ENCODE data around the gene TPPP.

Gene TPPP

GRCh38 chr5:610744-611730, 82.1 kb downstream of the TPPP start:
- H3K9ac ChIP-seq (ENCODE audit: low read depth, low read length) = peak overlapping the region; percentile 81
- H3K4me3 ChIP-seq (ENCODE audit: low read length) = peak overlapping the region; percentile 89
- peaks cover 9% of the 10 kb centered on the region for H3K4me1 ChIP-seq (ENCODE audit: control insufficient read depth, insufficient read depth, low read length)
- peaks cover 6% of the 10 kb centered on the region for H3K27me3 ChIP-seq (ENCODE audit: control insufficient read depth, insufficient read depth, low read length)
- H3K4me2 ChIP-seq (ENCODE audit: low read length) = peak overlapping the region; percentile 80
- no peaks in the 10 kb centered on the region for H3K36me3 ChIP-seq (ENCODE audit: insufficient read depth, low read length)
- peaks cover 2% of the 10 kb centered on the region for H3K9me3 ChIP-seq (replicated peaks; ENCODE audit: low read length)

GRCh38 chr5:610011-610743, 83.0 kb downstream of the TPPP start:
- H3K27me3 ChIP-seq (ENCODE audit: control insufficient read depth, insufficient read depth, low read length) = peaks cover 6% of the 10 kb centered on the region
- no peak overlapping the region for H3K9ac ChIP-seq (ENCODE audit: low read depth, low read length)
- no peak overlapping the region for H3K4me2 ChIP-seq (ENCODE audit: low read length)
- H3K9me3 ChIP-seq (replicated peaks; ENCODE audit: low read length) = peaks cover under 1% of the 10 kb centered on the region
- peaks cover 9% of the 10 kb centered on the region for H3K4me1 ChIP-seq (ENCODE audit: control insufficient read depth, insufficient read depth, low read length)
- H3K36me3 ChIP-seq (ENCODE audit: insufficient read depth, low read length) = no peaks in the 10 kb centered on the region
- no peak overlapping the region for H3K4me3 ChIP-seq (ENCODE audit: low read length)
